ENCODE data around the gene TMED10.
A peak's percentile ranks its signal among the peaks of the same experiment; 100 is the strongest.
"Not testable (repeated sequence)": the region's sequence is repeated elsewhere in the genome, so short reads cannot be mapped to it uniquely, and the experiment has no call there.

Gene TMED10

GRCh38 chr14:75127474-75127820, 49.0 kb downstream of the TMED10 start:
- DNase-seq (ENCODE audit: low read depth) = not testable (repeated sequence)

DNA sequence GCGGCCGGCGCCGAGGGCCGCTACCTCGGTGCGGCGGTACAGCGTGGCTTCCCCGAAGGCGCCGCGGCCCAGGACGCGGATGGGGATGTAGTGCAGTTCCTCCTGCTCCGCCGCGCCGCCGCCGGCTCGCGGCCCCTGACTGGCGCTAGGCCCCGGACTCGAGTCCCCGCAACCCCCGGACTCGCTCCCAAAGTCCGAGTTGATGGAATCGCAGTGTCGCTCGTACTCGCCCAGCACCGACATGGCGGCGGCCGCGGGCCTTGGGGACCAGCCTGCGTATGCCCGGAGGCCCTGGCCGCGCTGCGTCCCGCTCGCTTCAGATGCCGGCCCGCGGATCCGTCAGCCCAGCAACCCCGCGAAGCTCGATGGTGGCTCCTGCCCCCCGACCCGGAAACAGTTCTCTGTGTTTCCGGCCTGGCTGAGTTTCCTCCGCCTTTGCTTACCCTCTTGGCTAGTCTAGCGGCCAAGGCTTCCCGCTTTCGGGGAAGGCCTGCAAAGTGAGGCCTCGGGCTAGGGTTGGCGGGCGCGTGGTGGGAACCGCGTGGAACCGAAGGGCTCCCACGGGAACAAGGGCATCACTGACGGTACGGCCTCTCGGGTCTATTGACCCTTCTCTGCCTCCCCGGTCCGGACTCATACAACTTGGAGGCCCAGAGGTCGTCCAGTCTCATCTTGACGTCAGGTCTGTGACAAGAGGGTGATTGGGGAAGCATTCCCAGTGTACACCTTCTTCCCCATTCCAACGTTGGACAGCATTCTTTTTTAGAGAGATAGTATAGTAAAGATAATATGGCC, 49.5 kb downstream of the TMED10 start, which contains the start of gene NEK9:
NEK9 (minus strand) TSS at position 370 of the 795 bp plus-strand sequence; CDS start at position 243, 127 bp downstream.
- DNase-seq (ENCODE audit: low read depth) = peak; percentile 82

- DNase-seq (ENCODE audit: low read depth) = no peak
Measured at GRCh38 chr14:75126121-75126544, 50.3 kb downstream of the TMED10 start.

- DNase-seq (ENCODE audit: low read depth) = no peak
Measured at GRCh38 chr14:75125617-75126016, 50.8 kb downstream of the TMED10 start.

DNA sequence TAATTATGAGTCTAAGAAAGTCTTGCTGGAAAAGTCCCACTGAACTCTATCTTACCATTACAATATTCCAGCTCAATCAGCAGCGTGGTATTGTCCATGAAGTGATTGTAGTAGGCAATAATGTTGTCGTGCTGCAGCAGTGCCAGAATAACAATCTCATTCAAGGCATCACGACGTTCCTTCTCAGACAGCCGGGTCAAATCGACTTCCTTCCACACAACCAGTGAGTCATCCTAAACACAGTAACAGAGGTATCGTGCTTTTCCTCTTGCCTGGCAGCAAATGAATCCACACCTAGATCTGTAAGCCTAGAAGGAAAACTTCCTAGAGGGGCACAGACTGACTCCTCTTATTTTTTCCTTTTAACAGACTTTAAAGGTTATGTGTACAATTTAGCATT, 52.4 kb downstream of the TMED10 start:
- no peak for DNase-seq (ENCODE audit: low read depth)

DNA sequence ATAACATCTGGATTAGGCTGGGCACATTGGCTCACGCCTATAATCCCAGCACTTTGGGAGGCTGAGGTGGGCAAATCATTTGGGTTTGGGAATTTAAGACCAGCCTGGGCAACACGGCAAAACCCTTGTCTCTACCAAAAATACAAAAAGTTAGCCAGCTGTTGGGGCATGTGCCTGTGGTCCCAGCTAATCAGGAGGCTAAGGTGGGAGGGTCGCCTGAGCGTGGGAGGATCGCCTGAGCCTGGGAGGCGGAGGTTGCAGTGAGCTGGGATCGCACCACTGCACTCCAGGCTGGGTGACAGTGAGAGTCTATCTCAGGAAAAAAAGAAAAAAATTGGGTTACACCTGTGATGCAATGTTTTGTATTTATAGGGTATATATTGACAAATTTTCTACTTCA, 54.9 kb downstream of the TMED10 start:
- no peak for DNase-seq (ENCODE audit: low read depth)

GRCh38 chr14:75120541-75121291, 55.7 kb downstream of the TMED10 start:
- no peak for DNase-seq (ENCODE audit: low read depth)

DNA sequence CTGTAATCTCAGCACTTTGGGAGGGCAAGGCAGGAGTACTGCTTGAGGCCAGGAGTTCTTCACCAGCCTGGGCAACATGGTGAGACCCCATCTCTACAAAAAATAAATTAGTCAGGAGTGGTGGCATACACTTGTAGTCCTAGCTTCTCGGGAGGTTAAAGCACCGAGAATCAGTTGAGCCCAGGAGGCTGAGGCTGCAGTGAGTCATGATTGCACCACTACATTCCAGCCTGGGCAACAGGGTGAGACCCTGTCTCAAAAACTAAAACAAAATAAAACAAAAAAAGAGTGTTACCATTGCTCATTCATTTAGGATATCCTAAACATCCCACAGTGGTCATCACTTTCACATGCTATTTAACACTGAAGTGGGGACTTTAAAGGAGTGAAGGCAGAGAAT, 57.4 kb downstream of the TMED10 start:
- no peak for DNase-seq (ENCODE audit: low read depth)

DNA sequence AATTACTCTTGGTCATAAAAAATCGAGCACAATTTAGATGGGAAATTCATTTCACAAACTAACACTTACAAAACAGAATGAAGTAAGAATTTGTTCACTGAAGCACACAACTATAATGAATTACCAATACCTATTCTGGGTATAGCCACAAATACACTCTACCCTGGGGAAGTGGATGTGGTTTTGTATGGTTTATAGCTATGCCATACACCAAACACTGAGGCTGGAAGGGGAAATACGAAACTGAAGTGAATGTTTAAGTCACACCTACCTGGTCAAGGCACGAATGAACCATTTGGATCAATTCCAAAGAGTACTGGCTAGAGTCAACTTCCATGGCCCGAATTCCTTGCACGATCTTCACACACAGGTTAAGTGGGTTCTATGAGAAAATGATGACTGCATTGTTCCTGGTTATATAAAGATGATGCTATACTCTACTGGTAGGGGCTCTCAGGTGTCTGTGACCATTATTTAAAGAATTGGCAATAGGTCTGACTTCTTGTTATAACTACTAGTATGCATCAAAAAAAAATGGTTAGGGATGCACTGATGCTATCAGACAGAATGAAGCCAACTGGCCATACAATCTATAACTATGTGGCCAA, 62.4 kb downstream of the TMED10 start:
- DNase-seq (ENCODE audit: low read depth) = no peak

DNA sequence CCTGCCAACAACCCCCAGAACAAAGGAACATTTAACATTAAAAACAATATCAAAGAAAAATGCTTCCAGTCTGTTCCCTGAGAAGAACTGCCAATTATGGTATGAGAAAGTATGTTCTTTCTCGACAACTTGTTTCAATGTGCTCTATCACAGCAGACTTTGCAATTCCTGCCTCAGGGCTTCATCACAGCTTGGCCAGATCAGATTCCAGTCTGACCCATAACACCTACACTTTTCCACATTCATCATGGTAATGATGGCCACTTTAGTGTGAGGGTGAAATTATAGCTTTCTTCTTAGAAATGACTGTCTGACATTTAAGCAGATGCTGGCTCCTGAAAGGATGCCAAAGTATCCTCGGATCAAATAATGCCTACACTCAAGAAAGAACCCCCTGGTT, 66.5 kb downstream of the TMED10 start:
- DNase-seq (ENCODE audit: low read depth) = no peak

DNA sequence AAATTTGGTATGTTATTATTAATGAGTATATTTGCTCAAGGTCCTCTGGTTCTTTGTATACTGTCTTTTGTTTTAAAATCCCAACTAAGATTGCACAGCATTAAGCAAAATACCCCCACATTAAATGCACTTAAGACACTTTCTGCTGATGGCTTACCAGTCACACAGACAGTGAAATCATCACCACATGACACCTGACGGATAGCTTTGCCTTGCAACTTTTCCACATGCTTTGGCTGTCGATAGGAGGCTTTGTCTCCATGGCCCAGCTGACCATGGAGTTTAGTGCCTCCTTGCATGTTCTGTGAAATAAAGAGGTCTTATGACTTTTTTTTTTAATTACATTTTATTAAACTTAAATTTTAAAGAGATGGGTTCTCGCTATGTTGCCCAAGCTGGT, 69.2 kb downstream of the TMED10 start:
- no peak for DNase-seq (ENCODE audit: low read depth)

- DNase-seq (ENCODE audit: low read depth) = no peak
Measured at GRCh38 chr14:75101491-75101890, 74.9 kb downstream of the TMED10 start.

- no peak for DNase-seq (ENCODE audit: low read depth)
Measured at GRCh38 chr14:75098682-75099081, 77.7 kb downstream of the TMED10 start.

GRCh38 chr14:75098212-75098611, 78.2 kb downstream of the TMED10 start:
- no peak for DNase-seq (ENCODE audit: low read depth)

GRCh38 chr14:75096959-75097358, 79.5 kb downstream of the TMED10 start:
- no peak for DNase-seq (ENCODE audit: low read depth)

GRCh38 chr14:75095690-75096089, 80.7 kb downstream of the TMED10 start:
- DNase-seq (ENCODE audit: low read depth) = no peak

GRCh38 chr14:75094896-75095295, 81.5 kb downstream of the TMED10 start:
- no peak for DNase-seq (ENCODE audit: low read depth)

DNA sequence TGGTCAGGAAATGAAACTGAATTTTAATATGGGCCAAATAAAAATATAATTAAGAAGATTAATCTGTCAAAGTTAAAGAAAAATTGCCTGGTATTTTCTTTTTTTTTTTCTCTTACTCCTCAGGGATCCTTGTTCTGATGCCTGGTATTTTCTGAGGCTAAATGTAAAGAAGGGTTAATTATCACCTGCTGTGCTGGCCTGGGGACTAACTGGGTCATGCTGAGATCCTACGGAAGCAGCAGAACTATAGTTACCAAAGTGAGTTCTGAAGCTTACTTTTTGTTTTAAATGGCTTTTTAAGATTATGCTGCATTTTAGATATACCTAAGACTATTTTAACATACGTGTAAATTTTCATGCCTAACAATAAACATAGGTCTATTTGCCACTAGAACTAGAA, 83.7 kb downstream of the TMED10 start:
- no peak for DNase-seq (ENCODE audit: low read depth)

DNA sequence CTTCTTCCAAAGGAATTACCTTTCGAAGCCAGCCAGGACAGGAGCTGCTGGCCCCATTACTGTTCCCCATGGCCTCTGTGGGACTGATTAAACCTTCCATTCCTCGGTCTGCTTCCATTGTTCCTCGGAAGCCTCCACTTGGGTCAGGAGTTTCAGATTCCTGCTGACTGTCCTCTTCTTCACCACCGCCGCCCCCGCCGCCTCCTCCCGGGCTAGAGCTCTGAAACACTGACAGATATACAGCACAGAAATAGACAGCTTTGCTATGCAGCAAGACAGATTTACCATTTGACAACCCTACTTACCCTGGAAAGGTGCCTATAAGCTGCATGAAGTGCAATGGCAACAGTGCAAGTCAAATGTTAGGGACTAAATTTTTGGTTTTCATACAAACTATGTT, 85.2 kb downstream of the TMED10 start:
- DNase-seq (ENCODE audit: low read depth) = no peak

DNA sequence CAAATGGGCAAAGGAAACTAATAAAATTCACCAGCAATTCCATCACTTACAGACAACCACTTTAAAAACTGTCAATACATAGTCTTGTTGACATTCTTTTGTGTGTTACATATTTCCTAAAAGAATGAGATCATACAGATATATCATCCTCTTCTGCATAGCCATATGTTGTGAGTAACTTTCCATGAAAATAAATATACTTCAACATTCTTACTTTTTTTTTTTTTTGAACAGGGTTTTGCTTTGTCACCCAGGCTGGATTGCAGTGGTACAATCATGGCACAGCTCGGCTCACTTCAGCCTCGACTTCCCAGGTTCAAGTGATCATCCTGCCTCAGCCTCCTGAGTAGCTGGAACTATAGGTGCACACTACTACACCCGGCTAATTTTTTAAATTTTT, 86.1 kb downstream of the TMED10 start:
- no peak for DNase-seq (ENCODE audit: low read depth)

GRCh38 chr14:75088566-75089373, 87.6 kb downstream of the TMED10 start:
- no peak for DNase-seq (ENCODE audit: low read depth)

GRCh38 chr14:75088153-75088552, 88.3 kb downstream of the TMED10 start:
- DNase-seq (ENCODE audit: low read depth) = no peak

All from stimulated activated CD8-positive, alpha-beta memory T cell treated with anti-CD3 and anti-CD28 coated beads, Interleukin-7, amount 100 ng/mL, for 24 hours (primary cell).